Measurements from ENCODE around the gene ADAT1.
"Not testable (repeated sequence)": the region's sequence is repeated elsewhere in the genome, so short reads cannot be mapped to it uniquely, and the experiment has no call there.

ADAT1 gene

GRCh38 chr16:75618780-75619179 is 4.3 kb downstream of the ADAT1 start:
- no peak for DNase-seq

GRCh38 chr16:75617121-75617520 is 6.0 kb downstream of the ADAT1 start:
- DNase-seq: no peak

GRCh38 chr16:75616521-75617010 is 6.5 kb downstream of the ADAT1 start:
- no peak for DNase-seq

GRCh38 chr16:75615619-75616018 is 7.5 kb downstream of the ADAT1 start:
- DNase-seq: no peak

GRCh38 chr16:75614066-75614897 is 8.8 kb downstream of the ADAT1 start:
- no peak for DNase-seq

- DNase-seq: no peak
Measured at GRCh38 chr16:75606507-75606906, 16.6 kb downstream of the ADAT1 start.

- no peak for DNase-seq
Measured at GRCh38 chr16:75603241-75603640, 19.8 kb downstream of the ADAT1 start.

- no peak for DNase-seq
Measured at GRCh38 chr16:75599452-75600277, 23.4 kb downstream of the ADAT1 start.

GRCh38 chr16:75593825-75594820 is 29.0 kb downstream of the ADAT1 start:
- DNase-seq: no peak

GRCh38 chr16:75593308-75593707 is 29.8 kb downstream of the ADAT1 start:
- DNase-seq: no peak

- DNase-seq: not testable (repeated sequence)
Measured at GRCh38 chr16:75591927-75592326, 31.2 kb downstream of the ADAT1 start.

GRCh38 chr16:75590920-75591843 is 31.9 kb downstream of the ADAT1 start:
- no peak for DNase-seq

- no peak for DNase-seq
Measured at GRCh38 chr16:75589306-75589705, 33.8 kb downstream of the ADAT1 start.

GRCh38 chr16:75588716-75589115 is 34.4 kb downstream of the ADAT1 start:
- DNase-seq: no peak

- DNase-seq: no peak
Measured at GRCh38 chr16:75584108-75584507, 39.0 kb downstream of the ADAT1 start.

- DNase-seq: no peak
Measured at GRCh38 chr16:75579281-75579834, 43.7 kb downstream of the ADAT1 start.

- no peak for DNase-seq
Measured at GRCh38 chr16:75578725-75579124, 44.4 kb downstream of the ADAT1 start.

- DNase-seq: no peak
Measured at GRCh38 chr16:75578212-75578611, 44.9 kb downstream of the ADAT1 start.

- no peak for DNase-seq
Measured at GRCh38 chr16:75576384-75576811, 46.7 kb downstream of the ADAT1 start.

GRCh38 chr16:75575958-75576357 is 47.1 kb downstream of the ADAT1 start:
- DNase-seq: no peak

GRCh38 chr16:75573955-75574354 is 49.1 kb downstream of the ADAT1 start:
- DNase-seq: no peak

Data from KG1 (cell line).